GM23338 (cell line): Measurements from ENCODE around the gene ARCN1. TPM values are rescaled to one million over a fixed set of nuclear protein-coding genes. Genes with fewer than 3 reads are reported as not detected.

ENCODE experiments used
- ATAC-seq: fragments of 200-7000 bp; cut with Tn5 transposase; 3 replicates; pipeline ENCODE4 v1.9.1; 2020
- DNase-seq: peaks from one replicate; pipeline ENCODE4 v3.0.0-alpha.2; 2015; ENCODE audit warnings: low spot score
- H2AFZ ChIP-seq: fragments of 200-600 bp; sonication (generic); 2 replicates; pipeline ENCODE4 v1.8.0; 2016; ENCODE audit warnings: antibody characterized with exemption, mild to moderate bottlenecking, moderate library complexity
- H3F3A ChIP-seq: fragments of 200-600 bp; sonication (generic); replicated peaks from 2 replicates; pipeline ENCODE4 v1.8.0; 2017; ENCODE audit warnings: antibody characterized with exemption, mixed run types, low read depth
- H3K27ac ChIP-seq: fragments of 200-600 bp; sonication (generic); 2 replicates; pipeline ENCODE4 v1.6.1; 2016; ENCODE audit warnings: low read depth
- H3K27me3 ChIP-seq: fragments of 200-600 bp; sonication (generic); 2 replicates; pipeline ENCODE4 v1.8.0; 2016; ENCODE audit warnings: mild to moderate bottlenecking, mixed run types, moderate library complexity; ENCODE audit not compliant: insufficient read depth
- H3K36me3 ChIP-seq: fragments of 200-600 bp; sonication (generic); 2 replicates; pipeline ENCODE4 v1.8.0; 2016; ENCODE audit warnings: mild to moderate bottlenecking; ENCODE audit not compliant: insufficient read depth
- H3K4me1 ChIP-seq: fragments of 200-600 bp; sonication (generic); 2 replicates; pipeline ENCODE4 v1.8.0; 2016; ENCODE audit warnings: mild to moderate bottlenecking, moderate library complexity; ENCODE audit not compliant: insufficient read depth
- H3K4me2 ChIP-seq: fragments of 200-600 bp; sonication (generic); 2 replicates; pipeline ENCODE4 v1.7.1; 2017; ENCODE audit warnings: mixed run types
- H3K4me3 ChIP-seq: fragments of 200-600 bp; sonication (generic); 2 replicates; pipeline ENCODE4 v1.6.1; 2016; ENCODE audit warnings: mixed run types
- H3K79me2 ChIP-seq: fragments of 200-600 bp; sonication (generic); replicated peaks from 2 replicates; pipeline ENCODE4 v1.8.0; 2017; ENCODE audit warnings: mild to moderate bottlenecking; ENCODE audit not compliant: insufficient read depth
- H3K9me2 ChIP-seq: fragments of 200-600 bp; sonication (generic); 2 replicates; pipeline ENCODE4 v1.8.0; 2017; ENCODE audit not compliant: insufficient read depth
- H4K20me1 ChIP-seq: fragments of 200-600 bp; sonication (generic); replicated peaks from 2 replicates; pipeline ENCODE4 v1.8.0; 2017; ENCODE audit warnings: mild to moderate bottlenecking; ENCODE audit not compliant: insufficient read depth
- H3K27ac Mint-ChIP-seq: 2 replicates; pipeline ENCODE4 v1.8.0; 2020; ENCODE audit warnings: inconsistent platforms, mild to moderate bottlenecking, moderate library complexity, mixed read lengths
- H3K27me3 Mint-ChIP-seq: 3 replicates; pipeline ENCODE4 v1.8.0; 2022; ENCODE audit warnings: low read depth, mild to moderate bottlenecking, moderate library complexity, mixed read lengths, inconsistent platforms; ENCODE audit not compliant: insufficient read depth, poor library complexity
- H3K36me3 Mint-ChIP-seq: 3 replicates; pipeline ENCODE4 v1.8.0; 2021; ENCODE audit warnings: low read depth, mild to moderate bottlenecking, inconsistent platforms, moderate library complexity, mixed read lengths
- H3K4me1 Mint-ChIP-seq: 3 replicates; pipeline ENCODE4 v1.8.0; 2020; ENCODE audit warnings: mild to moderate bottlenecking, inconsistent platforms, mixed read lengths
- H3K4me3 Mint-ChIP-seq: 3 replicates; pipeline ENCODE4 v1.8.0; 2021; ENCODE audit warnings: moderate library complexity, mild to moderate bottlenecking, inconsistent platforms, mixed read lengths
- H3K9me3 Mint-ChIP-seq: 3 replicates; pipeline ENCODE4 v1.8.0; 2020; ENCODE audit warnings: moderate library complexity, mild to moderate bottlenecking, inconsistent platforms, mixed read lengths
- EZH2 ChIP-seq: fragments of 200-600 bp; sonication (generic); IDR thresholded peaks from one replicate; pipeline ENCODE4 v1.8.0; 2017; ENCODE audit warnings: antibody characterized with exemption, mild to moderate bottlenecking, low read depth; ENCODE audit not compliant: unreplicated experiment
- NANOG ChIP-seq: IDR thresholded peaks from 2 replicates; pipeline ENCODE4 v1.6.1; 2016; ENCODE audit warnings: antibody characterized with exemption, borderline replicate concordance
- REST ChIP-seq: IDR thresholded peaks from one replicate; pipeline ENCODE4 v1.6.1; 2018; ENCODE audit warnings: antibody characterized with exemption; ENCODE audit not compliant: unreplicated experiment
- ZNF462 ChIP-seq: fragments of 250-450 bp; sonication (Bioruptor Pico); IDR thresholded peaks from 2 replicates; pipeline ENCODE4 v1.5.0; 2020; ENCODE audit warnings: mild to moderate bottlenecking, moderate library complexity
- polyA plus RNA-seq: library from polyadenylated mRNA; unstranded; fragments of >200 nt; fragmentation: Nextera tagmentation; extraction: Ambion mirVana; gene quantifications from 2 replicates; pipeline ENCODE4 v1.2.1, GENCODE V29; 2016
- total RNA-seq: library from RNA; depleted of rRNA; stranded (reverse); fragments of >200 nt; shearing (Covaris generic); gene quantifications from 2 replicates; pipeline ENCODE4 v1.2.3, GENCODE V29; 2014

ARCN1 gene
- total and polyA plus RNA-seq, 2 experiments from 2014 or later: 79.9 to 106 TPM

DNA sequence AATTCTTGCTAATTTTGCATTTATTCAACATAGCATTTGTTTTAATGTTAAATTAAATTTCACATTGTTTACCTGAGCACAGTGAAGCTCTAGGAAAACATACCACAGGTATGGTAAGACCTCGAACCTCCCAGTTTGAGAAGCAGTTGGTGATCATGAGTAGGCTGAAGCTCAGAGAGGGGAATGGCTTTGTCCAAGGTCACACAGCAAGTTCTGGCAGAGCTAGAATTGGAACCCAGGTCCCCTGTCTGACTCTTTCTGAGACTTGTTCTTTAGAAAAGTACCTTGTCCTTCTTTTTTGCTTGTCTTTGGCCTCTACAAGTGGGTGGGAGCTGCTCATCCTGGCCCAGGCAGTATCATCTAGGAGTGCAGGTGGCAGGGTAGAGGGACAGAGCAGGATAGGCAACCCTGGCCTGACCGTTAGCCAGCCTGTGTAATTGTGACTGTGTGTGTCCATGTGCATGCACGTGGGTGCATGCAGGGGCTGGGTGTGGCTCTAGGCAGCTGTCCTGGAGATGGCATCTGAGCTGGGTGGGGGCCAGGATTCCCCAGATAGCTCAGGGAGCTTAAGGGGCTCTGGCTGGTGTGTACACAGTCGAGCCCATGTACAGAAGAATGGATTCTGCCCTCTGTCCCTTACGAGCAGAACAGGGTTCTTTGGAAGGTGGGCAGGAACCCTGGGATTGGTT lies 56.8 kb downstream of the ARCN1 start:
- TF ChIP-seq REST (no peak), EZH2 (no peak)
- Histone ChIP-seq H3F3A (peaks cover 2% of the 10 kb centered on the region; the same call in 1 of the 2 replicates), H3K4me1 (peaks cover 4% of the 10 kb centered on the region), H3K79me2 (peaks cover 4% of the 10 kb centered on the region; the same call in 1 of the 2 replicates), H3K4me3 (no peak overlapping the region), H4K20me1 (peaks cover 3% of the 10 kb centered on the region), H3K9me2 (no peaks in the 10 kb centered on the region), H3K27ac (no peak overlapping the region), H3K36me3 (peaks cover 10% of the 10 kb centered on the region; the same call in 1 of the 2 replicates), H2AFZ (no peak overlapping the region), H3K4me2 (no peak overlapping the region), H3K27me3 (no peaks in the 10 kb centered on the region)
- no peak overlapping the region for H3K27ac Mint-ChIP-seq
- ATAC-seq (no peak), DNase-seq (no peak)
- H3K36me3 Mint-ChIP-seq: peaks cover 43% of the 10 kb centered on the region
- peaks cover 10% of the 10 kb centered on the region for H3K27me3 Mint-ChIP-seq
- H3K4me3 Mint-ChIP-seq: no peak overlapping the region
- H3K9me3 Mint-ChIP-seq: no peaks in the 10 kb centered on the region
- peaks cover 13% of the 10 kb centered on the region for H3K4me1 Mint-ChIP-seq

GRCh38 chr11:118629761-118630661 lies 57.8 kb downstream of the ARCN1 start:
- Histone ChIP-seq H3K27ac (no peak overlapping the region), H3K4me1 (peaks cover 7% of the 10 kb centered on the region), H3K27me3 (no peaks in the 10 kb centered on the region), H4K20me1 (peaks cover 3% of the 10 kb centered on the region; the same call in 1 of the 2 replicates), H3K9me2 (no peaks in the 10 kb centered on the region), H2AFZ (no peak overlapping the region), H3K79me2 (no peaks in the 10 kb centered on the region), H3F3A (peaks cover 4% of the 10 kb centered on the region; the same call in 1 of the 2 replicates), H3K4me2 (no peak overlapping the region), H3K36me3 (peaks cover 10% of the 10 kb centered on the region; the same call in 1 of the 2 replicates), H3K4me3 (no peak overlapping the region)
- Mint-ChIP-seq H3K4me3 (no peak overlapping the region), H3K36me3 (peaks cover 43% of the 10 kb centered on the region), H3K27me3 (peaks cover 18% of the 10 kb centered on the region), H3K27ac (no peak overlapping the region), H3K9me3 (no peaks in the 10 kb centered on the region), H3K4me1 (peaks cover 19% of the 10 kb centered on the region)
- ATAC-seq: no peak
- DNase-seq: no peak
- TF ChIP-seq ZNF462 (CRISPR knock-in tag): no peak
- TF ChIP-seq REST: no peak
- TF ChIP-seq NANOG: no peak
